Medulla oblongata (tissue), 1 donor: Measurements from ENCODE around the gene PDP2.

ENCODE experiments used
- DNase-seq: peaks from one replicate; pipeline ENCODE4 v3.0.0-alpha.2; 2015; ENCODE audit errors: extremely low spot score

The PDP2 gene, protein sequence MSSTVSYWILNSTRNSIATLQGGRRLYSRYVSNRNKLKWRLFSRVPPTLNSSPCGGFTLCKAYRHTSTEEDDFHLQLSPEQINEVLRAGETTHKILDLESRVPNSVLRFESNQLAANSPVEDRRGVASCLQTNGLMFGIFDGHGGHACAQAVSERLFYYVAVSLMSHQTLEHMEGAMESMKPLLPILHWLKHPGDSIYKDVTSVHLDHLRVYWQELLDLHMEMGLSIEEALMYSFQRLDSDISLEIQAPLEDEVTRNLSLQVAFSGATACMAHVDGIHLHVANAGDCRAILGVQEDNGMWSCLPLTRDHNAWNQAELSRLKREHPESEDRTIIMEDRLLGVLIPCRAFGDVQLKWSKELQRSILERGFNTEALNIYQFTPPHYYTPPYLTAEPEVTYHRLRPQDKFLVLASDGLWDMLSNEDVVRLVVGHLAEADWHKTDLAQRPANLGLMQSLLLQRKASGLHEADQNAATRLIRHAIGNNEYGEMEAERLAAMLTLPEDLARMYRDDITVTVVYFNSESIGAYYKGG

GRCh38 chr16:66880288-66881013 is at the start of gene PDP2:
PDP2 (plus strand) TSS chr16:66880515; CDS start chr16:66884285, 3,770 bp downstream.
- DNase-seq, result peak; percentile 98

GRCh38 chr16:66832190-66832589 is 48.1 kb upstream of the PDP2 start:
- no peak for DNase-seq

GRCh38 chr16:66832661-66833305 is 47.5 kb upstream of the PDP2 start:
- no peak for DNase-seq

DNA sequence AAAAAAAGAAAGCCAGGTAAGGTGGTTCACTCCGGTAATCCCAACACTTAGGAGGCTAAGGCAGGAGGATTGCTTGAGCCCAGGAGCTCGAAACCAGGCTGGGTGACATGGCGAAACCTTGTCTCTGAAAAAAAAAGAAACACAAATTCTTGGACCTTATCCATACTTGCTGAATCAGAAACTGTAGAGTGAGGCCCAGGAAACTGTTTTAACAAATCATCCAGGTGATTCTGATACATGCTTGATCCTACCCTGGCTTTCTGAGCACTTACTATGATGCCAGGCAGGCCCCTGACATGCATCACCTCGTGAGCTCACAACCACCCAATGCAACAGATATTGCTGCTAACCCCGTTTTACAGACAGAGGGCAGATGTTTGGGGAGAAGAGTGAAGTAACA is 45.6 kb upstream of the PDP2 start:
- no peak for DNase-seq

- DNase-seq, result no peak
Measured at GRCh38 chr16:66840883-66841282, 39.4 kb upstream of the PDP2 start.

GRCh38 chr16:66841366-66841765 is 38.9 kb upstream of the PDP2 start:
- DNase-seq, result no peak

DNA sequence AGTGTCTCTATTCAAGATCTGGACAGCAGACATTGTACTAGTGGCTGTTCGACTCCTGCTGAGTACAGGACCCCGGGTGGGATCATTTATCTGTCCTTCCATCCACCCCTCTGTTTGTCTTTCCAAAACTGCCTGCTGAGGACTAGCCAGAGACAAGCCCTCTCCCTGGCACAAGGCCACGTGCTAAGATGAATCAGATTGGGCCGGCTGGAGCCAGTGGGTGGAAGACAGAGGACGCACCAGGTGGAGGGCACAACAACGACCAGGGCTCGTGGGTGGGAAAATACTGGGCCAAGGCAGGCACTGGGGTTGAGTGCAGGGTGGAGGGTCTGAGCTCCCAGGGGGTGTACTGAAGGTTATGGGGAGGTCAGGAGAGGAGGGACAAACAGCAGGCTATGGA is 37.5 kb upstream of the PDP2 start:
- no peak for DNase-seq

- no peak for DNase-seq
Measured at GRCh38 chr16:66843191-66843590, 37.1 kb upstream of the PDP2 start.

DNA sequence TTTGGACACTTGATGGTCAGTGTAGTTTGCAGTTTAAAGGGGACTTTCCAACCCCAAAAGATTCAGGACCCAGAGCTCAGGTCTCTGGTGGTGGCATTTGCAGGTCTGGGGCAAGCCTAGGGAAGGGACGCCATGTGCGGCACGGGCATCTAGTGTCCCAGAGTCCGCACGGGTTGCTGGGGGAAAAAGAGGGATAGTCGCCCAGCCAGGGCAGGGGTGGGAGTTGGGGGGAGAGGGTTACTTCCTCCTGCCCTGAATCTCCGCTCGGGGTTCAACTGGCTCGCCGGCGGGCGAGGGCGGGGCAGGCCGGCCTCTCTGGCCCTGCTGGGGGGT is 36.3 kb upstream of the PDP2 start:
- DNase-seq, result no peak

GRCh38 chr16:66844342-66845079 is 35.8 kb upstream of the PDP2 start, which contains the start of gene CA7:
CA7 (plus strand) TSS chr16:66844414; CDS start chr16:66844488, 74 bp downstream.
- no peak for DNase-seq

DNA sequence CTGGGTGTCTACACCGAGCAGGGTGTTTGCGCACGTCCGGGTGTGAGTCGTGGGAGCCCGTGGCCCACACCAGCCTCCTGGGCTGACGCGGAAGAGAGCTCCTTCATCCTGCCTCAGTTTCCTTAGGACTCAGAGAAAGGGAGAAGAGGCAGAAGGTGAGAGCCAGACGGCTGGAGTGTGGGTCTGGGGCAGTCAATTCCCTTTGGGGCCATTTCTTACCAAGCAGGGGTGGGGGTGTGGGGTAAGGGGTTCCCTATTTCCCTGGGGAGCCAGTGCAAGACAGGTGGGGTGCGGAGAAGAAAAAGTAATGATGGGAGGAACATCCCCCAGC is 35.3 kb upstream of the PDP2 start:
- DNase-seq, result no peak

GRCh38 chr16:66845791-66846221 is 34.5 kb upstream of the PDP2 start:
- no peak for DNase-seq

- DNase-seq, result no peak
Measured at GRCh38 chr16:66846266-66846665, 34.0 kb upstream of the PDP2 start.

- DNase-seq, result no peak
Measured at GRCh38 chr16:66846831-66847230, 33.5 kb upstream of the PDP2 start.

GRCh38 chr16:66847533-66848067 is 32.7 kb upstream of the PDP2 start:
- DNase-seq, result no peak

DNA sequence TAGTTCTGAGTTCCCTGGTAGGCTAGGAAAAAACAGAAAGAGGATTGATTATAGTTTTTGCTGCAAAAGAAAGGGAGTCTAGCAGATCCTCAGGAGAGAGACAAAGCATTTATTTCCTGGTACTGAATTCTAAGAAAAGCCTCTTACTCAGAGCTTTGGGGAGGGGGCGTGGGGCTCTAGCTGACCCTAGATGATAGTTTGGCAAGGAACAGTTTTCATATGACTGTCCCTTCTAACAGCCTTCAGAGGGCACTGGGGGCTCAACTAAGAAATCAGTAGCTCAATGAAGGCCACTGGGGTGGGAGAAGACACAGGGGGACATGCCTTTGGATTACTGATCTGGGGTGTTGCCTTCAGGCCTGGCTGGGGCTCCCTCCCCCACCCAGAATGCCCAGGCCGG is 32.1 kb upstream of the PDP2 start:
- no peak for DNase-seq

GRCh38 chr16:66849021-66849420 is 31.3 kb upstream of the PDP2 start:
- no peak for DNase-seq

DNA sequence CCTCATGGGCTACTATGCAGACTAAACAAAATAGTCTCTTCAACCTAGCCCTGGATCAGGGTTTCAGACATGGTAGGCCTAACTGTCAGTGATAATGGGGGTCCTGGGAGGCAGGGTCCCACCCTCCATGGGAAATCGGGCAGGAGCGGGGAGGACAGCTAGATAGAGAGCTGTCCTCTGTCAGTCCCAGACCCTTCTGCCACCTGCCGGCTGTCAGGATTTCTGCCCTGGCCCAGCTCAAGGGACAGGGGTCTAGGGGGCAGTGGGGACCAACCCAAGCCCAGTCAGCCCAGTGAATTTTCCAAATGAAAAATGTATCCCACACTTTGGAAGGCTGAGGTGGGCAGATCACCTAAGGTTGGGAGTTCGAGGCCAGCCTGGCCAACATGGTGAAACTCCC is 30.8 kb upstream of the PDP2 start:
- no peak for DNase-seq

DNA sequence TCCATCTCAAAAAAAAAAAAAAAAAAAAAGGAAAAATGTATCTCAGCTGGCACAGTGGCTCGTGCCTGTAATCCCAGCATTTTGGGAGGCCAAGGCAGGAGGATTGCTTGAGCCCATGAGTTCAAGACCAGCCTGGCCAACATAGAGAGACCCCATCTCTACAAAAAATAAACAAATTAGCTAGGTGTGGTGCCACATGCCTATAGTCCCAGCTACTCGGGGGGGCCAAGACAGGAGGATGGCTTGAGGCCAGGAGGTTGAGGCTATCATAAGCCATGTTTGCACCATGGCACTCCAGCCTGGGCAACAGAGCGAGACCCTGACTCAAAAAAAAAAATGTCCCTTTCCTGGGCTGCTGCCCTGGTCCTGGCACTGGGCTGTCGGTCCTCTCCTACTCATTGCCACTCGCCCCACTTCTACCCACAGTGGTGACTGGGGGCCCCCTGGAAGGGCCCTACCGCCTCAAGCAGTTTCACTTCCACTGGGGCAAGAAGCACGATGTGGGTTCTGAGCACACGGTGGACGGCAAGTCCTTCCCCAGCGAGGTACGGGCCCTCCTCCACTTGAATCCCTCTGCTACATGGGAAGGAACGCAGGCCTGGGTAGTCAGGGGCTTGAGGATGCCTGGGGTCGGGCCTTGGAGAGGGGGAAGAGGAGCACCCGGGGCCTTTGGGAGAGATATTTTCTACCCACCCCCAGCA is 30.1 kb upstream of the PDP2 start:
- DNase-seq, result no peak

GRCh38 chr16:66851166-66851964 is 28.9 kb upstream of the PDP2 start:
- no peak for DNase-seq
